ENCODE measurements around the gene RHOT1. TPM values are rescaled to one million over a fixed set of nuclear protein-coding genes. Genes with fewer than 3 reads are reported as not detected.

The RHOT1 gene
- total and polyA plus RNA-seq, 7 experiments from 2014 or later, result 24.3 to 31.7 (median 29.3) TPM

GRCh38 chr17:32268734-32269288 lies 126.5 kb downstream of the RHOT1 start:
- Mint-ChIP-seq H3K36me3 (peaks cover 0 to 1% (median 0%) of the 10 kb centered on the region in 5 donors), H3K4me3 (peak overlapping the region in 3 of 10 donors; percentile 5 to 83 (median 44)), H3K27me3 (peaks cover 45 to 75% (median 61%) of the 10 kb centered on the region in 5 donors), H3K4me1 (peaks cover 8 to 30% (median 19%) of the 10 kb centered on the region in 7 donors), H3K27ac (no peak overlapping the region), H3K9me3 (peaks cover 0 to 3% (median 0%) of the 10 kb centered on the region in 11 donors)
- ATAC-seq, result no peak
- CTCF ChIA-PET, result no interaction called here
- H3K9me3 ChIP-seq (ENCODE audit: control insufficient read depth in 2 of 3, low read length in 3 of 3), result no peaks in the 10 kb centered on the region
- no peaks in the 10 kb centered on the region for H3K36me3 ChIP-seq (ENCODE audit: control insufficient read depth in 2 of 3, insufficient read depth in 3 of 3, low read length in 3 of 3)
- peaks cover 6 to 14% of the 10 kb centered on the region in 2 donors for H3K27me3 ChIP-seq (ENCODE audit: control insufficient read depth in 2 of 2, insufficient read depth in 2 of 2, low read length in 2 of 2)
- H3K4me3 ChIP-seq (ENCODE audit: low read length), result no peak overlapping the region
- no peak for DNase-seq
- peaks cover 7 to 10% of the 10 kb centered on the region in 2 donors for H3K4me1 ChIP-seq (ENCODE audit: control insufficient read depth in 2 of 2, insufficient read depth in 2 of 2, low read length in 2 of 2)
- POLR2A ChIA-PET, result no interaction called here
- no peak overlapping the region for H3K27ac ChIP-seq (ENCODE audit: low read depth, low read length)
- intact Hi-C loops (cut with micrococcal nuclease), result loop anchor here in 1 of 2 donors (5.0 kb wide), 1 partner anchor 48 kb away; no protein-coding TSS in a partner anchor

GRCh38 chr17:32269377-32269776 lies 127.1 kb downstream of the RHOT1 start:
- H3K36me3 Mint-ChIP-seq, result peaks cover 0 to 1% (median 0%) of the 10 kb centered on the region in 5 donors
- no peak for DNase-seq
- Histone ChIP-seq H3K9me3 (ENCODE audit: control insufficient read depth in 2 of 3, low read length in 3 of 3) (no peaks in the 10 kb centered on the region), H3K4me3 (ENCODE audit: low read length) (no peak overlapping the region), H3K36me3 (ENCODE audit: control insufficient read depth in 2 of 3, insufficient read depth in 3 of 3, low read length in 3 of 3) (no peaks in the 10 kb centered on the region), H3K27ac (ENCODE audit: low read depth, low read length) (no peak overlapping the region), H3K4me1 (ENCODE audit: control insufficient read depth in 2 of 2, insufficient read depth in 2 of 2, low read length in 2 of 2) (peaks cover 7 to 10% of the 10 kb centered on the region in 2 donors), H3K27me3 (ENCODE audit: control insufficient read depth in 2 of 2, insufficient read depth in 2 of 2, low read length in 2 of 2) (peaks cover 6 to 14% of the 10 kb centered on the region in 2 donors)
- H3K4me3 Mint-ChIP-seq, result no peak overlapping the region
- peak overlapping the region in 1 of 9 donors; percentile 8 for H3K27ac Mint-ChIP-seq
- POLR2A ChIA-PET, result no interaction called here
- CTCF ChIA-PET, result no interaction called here
- no peak for ATAC-seq
- H3K9me3 Mint-ChIP-seq, result peaks cover 0 to 3% (median 0%) of the 10 kb centered on the region in 11 donors
- H3K4me1 Mint-ChIP-seq, result peaks cover 8 to 30% (median 18%) of the 10 kb centered on the region in 7 donors
- intact Hi-C loops (cut with micrococcal nuclease), result loop anchor here in 1 of 2 donors (5.0 kb wide), 1 partner anchor 48 kb away; no protein-coding TSS in a partner anchor
- H3K27me3 Mint-ChIP-seq, result peaks cover 39 to 69% (median 56%) of the 10 kb centered on the region in 5 donors

- ATAC-seq, result no peak
- peaks cover 6 to 9% of the 10 kb centered on the region in 2 donors for H3K4me1 ChIP-seq (ENCODE audit: control insufficient read depth in 2 of 2, insufficient read depth in 2 of 2, low read length in 2 of 2)
- CTCF ChIA-PET, result no interaction called here
- Mint-ChIP-seq H3K27me3 (peaks cover 30 to 57% (median 44%) of the 10 kb centered on the region in 5 donors), H3K27ac (no peak overlapping the region), H3K36me3 (peaks cover 0 to 1% (median 0%) of the 10 kb centered on the region in 5 donors), H3K9me3 (peaks cover 0 to 3% (median 0%) of the 10 kb centered on the region in 11 donors), H3K4me3 (no peak overlapping the region), H3K4me1 (peaks cover 8 to 20% (median 12%) of the 10 kb centered on the region in 7 donors)
- no peak overlapping the region for H3K4me3 ChIP-seq (ENCODE audit: low read length)
- no peak for DNase-seq
- H3K27me3 ChIP-seq (ENCODE audit: control insufficient read depth in 2 of 2, insufficient read depth in 2 of 2, low read length in 2 of 2), result peaks cover 6 to 12% of the 10 kb centered on the region in 2 donors
- no peak overlapping the region for H3K27ac ChIP-seq (ENCODE audit: low read depth, low read length)
- no peaks in the 10 kb centered on the region for H3K36me3 ChIP-seq (ENCODE audit: control insufficient read depth in 2 of 3, insufficient read depth in 3 of 3, low read length in 3 of 3)
- POLR2A ChIA-PET, result no interaction called here
- intact Hi-C loops (cut with micrococcal nuclease), result no loop called here
- no peaks in the 10 kb centered on the region for H3K9me3 ChIP-seq (ENCODE audit: control insufficient read depth in 2 of 3, low read length in 3 of 3)
Measured at GRCh38 chr17:32271844-32272243, 129.5 kb downstream of the RHOT1 start.

- no peaks in the 10 kb centered on the region for H3K36me3 Mint-ChIP-seq
- H3K4me3 Mint-ChIP-seq, result no peak overlapping the region
- CTCF ChIA-PET, result no interaction called here
- H3K27ac Mint-ChIP-seq, result no peak overlapping the region
- Histone ChIP-seq H3K27ac (ENCODE audit: low read depth, low read length) (no peak overlapping the region), H3K4me1 (ENCODE audit: control insufficient read depth in 2 of 2, insufficient read depth in 2 of 2, low read length in 2 of 2) (no peaks in the 10 kb centered on the region), H3K4me3 (ENCODE audit: low read length) (no peak overlapping the region), H3K9me3 (ENCODE audit: control insufficient read depth in 2 of 3, low read length in 3 of 3) (no peaks in the 10 kb centered on the region), H3K27me3 (ENCODE audit: control insufficient read depth in 2 of 2, insufficient read depth in 2 of 2, low read length in 2 of 2) (no peaks in the 10 kb centered on the region), H3K36me3 (ENCODE audit: control insufficient read depth in 2 of 3, insufficient read depth in 3 of 3, low read length in 3 of 3) (no peaks in the 10 kb centered on the region)
- no peaks in the 10 kb centered on the region for H3K9me3 Mint-ChIP-seq
- ATAC-seq (no peak), DNase-seq (no peak)
- POLR2A ChIA-PET, result no interaction called here
- H3K27me3 Mint-ChIP-seq, result peaks cover 11 to 35% (median 22%) of the 10 kb centered on the region in 5 donors
- intact Hi-C loops (cut with micrococcal nuclease), result no loop called here
- peaks cover 0 to 4% (median 0%) of the 10 kb centered on the region in 7 donors for H3K4me1 Mint-ChIP-seq
Measured at GRCh38 chr17:32274101-32274500, 131.8 kb downstream of the RHOT1 start.

GRCh38 chr17:32274643-32275042 lies 132.3 kb downstream of the RHOT1 start:
- POLR2A ChIA-PET, result no interaction called here
- no peak for ATAC-seq
- H3K27ac ChIP-seq (ENCODE audit: low read depth, low read length), result no peak overlapping the region
- no peaks in the 10 kb centered on the region for H3K9me3 ChIP-seq (ENCODE audit: control insufficient read depth in 2 of 3, low read length in 3 of 3)
- no peak overlapping the region for H3K4me3 ChIP-seq (ENCODE audit: low read length)
- peaks cover 8 to 30% (median 21%) of the 10 kb centered on the region in 5 donors for H3K27me3 Mint-ChIP-seq
- no peaks in the 10 kb centered on the region for H3K4me1 ChIP-seq (ENCODE audit: control insufficient read depth in 2 of 2, insufficient read depth in 2 of 2, low read length in 2 of 2)
- no peak for DNase-seq
- H3K27me3 ChIP-seq (ENCODE audit: control insufficient read depth in 2 of 2, insufficient read depth in 2 of 2, low read length in 2 of 2), result no peaks in the 10 kb centered on the region
- H3K36me3 Mint-ChIP-seq, result no peaks in the 10 kb centered on the region
- CTCF ChIA-PET, result no interaction called here
- H3K4me1 Mint-ChIP-seq, result peaks cover 0 to 4% (median 0%) of the 10 kb centered on the region in 7 donors
- H3K36me3 ChIP-seq (ENCODE audit: control insufficient read depth in 2 of 3, insufficient read depth in 3 of 3, low read length in 3 of 3), result no peaks in the 10 kb centered on the region
- intact Hi-C loops (cut with micrococcal nuclease), result no loop called here
- no peak overlapping the region for H3K27ac Mint-ChIP-seq
- H3K9me3 Mint-ChIP-seq, result no peaks in the 10 kb centered on the region
- H3K4me3 Mint-ChIP-seq, result no peak overlapping the region

Other genes starting within 250 kb of the RHOT1 start
- 10 to 100 TPM; 43.2 to 82.0 (median 63.8) TPM for gene UTP6, start 240.8 kb upstream of the RHOT1 start, total RNA-seq
- 10 to 100 TPM; 23.9 to 31.3 TPM for gene UTP6, start 240.8 kb upstream of the RHOT1 start, polyA plus RNA-seq
- 10 to 100 TPM; 26.0 to 55.5 (median 40.3) TPM for gene SUZ12, start 205.5 kb upstream of the RHOT1 start, total RNA-seq
- 10 to 100 TPM; 19.1 to 19.3 TPM for gene SUZ12, start 205.5 kb upstream of the RHOT1 start, polyA plus RNA-seq
- 10 to 100 TPM; 42.1 to 69.9 (median 56.2) TPM for gene LRRC37B, start 135.1 kb upstream of the RHOT1 start, total RNA-seq
- 10 to 100 TPM in 1 of 2 donors, 1 to 10 TPM in 1; 7.3 to 17.5 TPM for gene LRRC37B, start 135.1 kb upstream of the RHOT1 start, polyA plus RNA-seq
- gene RHBDL3, start 123.3 kb downstream of the RHOT1 start, total RNA-seq, result under 1 TPM in 2 of 5 experiments, not detected in 3; 0.07 to 0.39 TPM
- gene RHBDL3, start 123.3 kb downstream of the RHOT1 start, polyA plus RNA-seq, result not detected
- gene C17orf75, start 199.7 kb downstream of the RHOT1 start, total RNA-seq, result 10 to 100 TPM; 14.2 to 22.0 (median 17.9) TPM
- gene C17orf75, start 199.7 kb downstream of the RHOT1 start, polyA plus RNA-seq, result 10 to 100 TPM in 1 of 2 donors, 1 to 10 TPM in 1; 9.6 to 12.6 TPM
- 100 to 1,000 TPM; 248 to 288 (median 281) TPM for gene ZNF207, start 207.7 kb downstream of the RHOT1 start, total RNA-seq
- 100 to 1,000 TPM; 168 to 169 TPM for gene ZNF207, start 207.7 kb downstream of the RHOT1 start, polyA plus RNA-seq

Measured in naive thymus-derived CD4-positive, alpha-beta T cell (primary cell).